ENCODE results near the gene URI1. TPM values are rescaled to one million over a fixed set of nuclear protein-coding genes. Genes with fewer than 3 reads are reported as not detected.
"Not testable (repeated sequence)": the region's sequence is repeated elsewhere in the genome, so short reads cannot be mapped to it uniquely, and the experiment has no call there.

Gene URI1
- total and polyA plus RNA-seq, 4 donors = 72.7 to 91.7 (median 84.3) TPM

DNA sequence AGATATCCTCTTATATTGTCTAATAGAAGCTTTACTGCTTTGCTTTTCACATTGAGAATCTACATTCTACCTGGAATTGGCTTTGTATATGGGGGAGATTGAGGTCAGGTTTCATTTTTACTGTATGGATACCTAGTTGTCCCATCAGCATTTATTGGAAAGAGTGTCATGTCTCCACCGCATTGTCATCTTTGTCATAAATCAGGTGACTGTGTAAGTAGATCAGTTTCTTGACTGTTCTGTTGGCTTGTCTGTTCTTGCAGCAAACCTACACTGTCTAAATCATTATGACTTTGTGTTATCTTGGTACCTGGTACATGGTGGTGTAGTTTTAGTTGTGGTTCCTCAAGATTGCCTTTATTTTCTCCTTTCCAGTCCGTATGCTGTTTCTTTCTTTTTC is 5.8 kb downstream of the URI1 start:
- Histone ChIP-seq H3K27me3 (ENCODE audit: control insufficient read depth, insufficient read depth, low read length) (no peaks in the 10 kb centered on the region), H3K36me3 (ENCODE audit: control insufficient read depth, insufficient read depth, low read length) (no peaks in the 10 kb centered on the region), H3K27ac (ENCODE audit: low read depth, low read length) (no peak overlapping the region), H3K4me3 (ENCODE audit: low read depth, low read length) (no peak overlapping the region), H3K4me1 (ENCODE audit: control insufficient read depth, insufficient read depth, low read length) (peaks cover 6% of the 10 kb centered on the region), H3K9me3 (ENCODE audit: control insufficient read depth, insufficient read depth, low read length) (no peaks in the 10 kb centered on the region)
- DNase-seq (ENCODE audit: low read depth in 4 of 6, low spot score in 6 of 6) = no peak
- 83% methylated on average over 1 of the region's 2 CpGs for WGBS (ENCODE audit: insufficient coverage)

DNA sequence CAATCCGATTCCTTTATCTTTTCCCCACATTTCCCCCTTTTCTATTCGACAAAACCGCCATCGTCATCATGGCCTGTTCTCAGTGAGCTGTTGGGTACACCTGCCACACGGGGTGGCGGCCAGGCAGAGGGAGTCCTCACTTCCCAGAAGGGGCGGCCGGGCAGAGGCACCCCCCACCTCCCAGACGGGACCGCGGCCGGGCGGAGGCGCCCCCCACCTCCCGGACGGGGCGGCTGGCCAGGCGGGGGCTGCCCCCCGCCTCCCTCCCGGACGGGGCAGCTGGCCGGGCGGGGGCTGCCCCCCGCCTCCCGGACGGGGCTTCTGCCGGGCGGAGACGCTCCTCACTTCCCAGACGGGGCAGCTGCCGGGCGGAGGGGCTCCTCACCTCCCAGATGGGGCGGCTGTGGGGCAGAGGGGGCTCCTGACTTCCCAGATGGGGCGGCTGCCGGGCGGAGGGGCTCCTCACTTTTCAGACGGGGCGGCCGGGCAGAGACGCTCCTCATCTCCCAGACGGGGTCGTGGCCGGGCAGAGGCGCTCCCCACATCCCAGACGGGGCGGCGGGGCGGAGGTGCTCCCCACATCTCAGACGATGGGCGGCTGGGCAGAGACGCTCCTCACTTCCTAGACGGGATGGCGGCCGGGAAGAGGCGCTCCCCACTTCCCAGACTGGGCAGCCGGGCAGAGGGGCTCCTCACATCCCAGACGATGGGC is 6.9 kb downstream of the URI1 start:
- H3K27ac ChIP-seq (ENCODE audit: low read depth, low read length); H3K4me1 ChIP-seq (ENCODE audit: control insufficient read depth, insufficient read depth, low read length); H3K36me3 ChIP-seq (ENCODE audit: control insufficient read depth, insufficient read depth, low read length); DNase-seq (ENCODE audit: low read depth in 4 of 6, low spot score in 6 of 6); H3K4me3 ChIP-seq (ENCODE audit: low read depth, low read length); H3K9me3 ChIP-seq (ENCODE audit: control insufficient read depth, insufficient read depth, low read length); H3K27me3 ChIP-seq (ENCODE audit: control insufficient read depth, insufficient read depth, low read length): not testable (repeated sequence)
- 93% methylated on average over 20 of the region's 57 CpGs for WGBS (ENCODE audit: insufficient coverage)

- H3K27me3 ChIP-seq (ENCODE audit: control insufficient read depth, insufficient read depth, low read length) = no peaks in the 10 kb centered on the region
- H3K27ac ChIP-seq (ENCODE audit: low read depth, low read length) = no peak overlapping the region
- no peaks in the 10 kb centered on the region for H3K36me3 ChIP-seq (ENCODE audit: control insufficient read depth, insufficient read depth, low read length)
- DNase-seq (ENCODE audit: low read depth in 4 of 6, low spot score in 6 of 6) = no peak
- H3K9me3 ChIP-seq (ENCODE audit: control insufficient read depth, insufficient read depth, low read length) = peaks cover 3% of the 10 kb centered on the region
- H3K4me3 ChIP-seq (ENCODE audit: low read depth, low read length) = no peak overlapping the region
- WGBS (ENCODE audit: insufficient coverage) = no CpG with 5 or more reads among the region's 1 CpG
- no peaks in the 10 kb centered on the region for H3K4me1 ChIP-seq (ENCODE audit: control insufficient read depth, insufficient read depth, low read length)
Measured at GRCh38 chr19:29952177-29952576, 10.1 kb downstream of the URI1 start.

GRCh38 chr19:29952646-29953045 is 10.6 kb downstream of the URI1 start:
- Histone ChIP-seq H3K36me3 (ENCODE audit: control insufficient read depth, insufficient read depth, low read length) (no peaks in the 10 kb centered on the region), H3K27me3 (ENCODE audit: control insufficient read depth, insufficient read depth, low read length) (no peaks in the 10 kb centered on the region), H3K27ac (ENCODE audit: low read depth, low read length) (no peak overlapping the region), H3K4me3 (ENCODE audit: low read depth, low read length) (no peak overlapping the region), H3K4me1 (ENCODE audit: control insufficient read depth, insufficient read depth, low read length) (no peaks in the 10 kb centered on the region), H3K9me3 (ENCODE audit: control insufficient read depth, insufficient read depth, low read length) (peaks cover 4% of the 10 kb centered on the region)
- no CpG with 5 or more reads among the region's 4 CpGs for WGBS (ENCODE audit: insufficient coverage)
- DNase-seq (ENCODE audit: low read depth in 4 of 6, low spot score in 6 of 6) = no peak

- Histone ChIP-seq H3K27ac (ENCODE audit: low read depth, low read length) (no peak overlapping the region), H3K9me3 (ENCODE audit: control insufficient read depth, insufficient read depth, low read length) (peaks cover 4% of the 10 kb centered on the region), H3K4me1 (ENCODE audit: control insufficient read depth, insufficient read depth, low read length) (no peaks in the 10 kb centered on the region), H3K36me3 (ENCODE audit: control insufficient read depth, insufficient read depth, low read length) (no peaks in the 10 kb centered on the region), H3K4me3 (ENCODE audit: low read depth, low read length) (no peak overlapping the region), H3K27me3 (ENCODE audit: control insufficient read depth, insufficient read depth, low read length) (no peaks in the 10 kb centered on the region)
- 100% methylated on average over 1 of the region's 2 CpGs for WGBS (ENCODE audit: insufficient coverage)
- no peak for DNase-seq (ENCODE audit: low read depth in 4 of 6, low spot score in 6 of 6)
Measured at GRCh38 chr19:29953352-29954247, 11.6 kb downstream of the URI1 start.

- Histone ChIP-seq H3K27ac (ENCODE audit: low read depth, low read length) (no peak overlapping the region), H3K4me1 (ENCODE audit: control insufficient read depth, insufficient read depth, low read length) (no peaks in the 10 kb centered on the region), H3K9me3 (ENCODE audit: control insufficient read depth, insufficient read depth, low read length) (peaks cover 4% of the 10 kb centered on the region), H3K27me3 (ENCODE audit: control insufficient read depth, insufficient read depth, low read length) (no peaks in the 10 kb centered on the region), H3K4me3 (ENCODE audit: low read depth, low read length) (no peak overlapping the region), H3K36me3 (ENCODE audit: control insufficient read depth, insufficient read depth, low read length) (no peaks in the 10 kb centered on the region)
- WGBS (ENCODE audit: insufficient coverage) = 88% methylated on average over 5 of the region's 6 CpGs
- DNase-seq (ENCODE audit: low read depth in 4 of 6, low spot score in 6 of 6) = no peak
Measured at GRCh38 chr19:29956855-29957254, 14.8 kb downstream of the URI1 start.

GRCh38 chr19:29961311-29961710 is 19.3 kb downstream of the URI1 start:
- Histone ChIP-seq H3K27me3 (ENCODE audit: control insufficient read depth, insufficient read depth, low read length) (no peaks in the 10 kb centered on the region), H3K4me3 (ENCODE audit: low read depth, low read length) (no peak overlapping the region), H3K9me3 (ENCODE audit: control insufficient read depth, insufficient read depth, low read length) (peaks cover 2% of the 10 kb centered on the region), H3K36me3 (ENCODE audit: control insufficient read depth, insufficient read depth, low read length) (no peaks in the 10 kb centered on the region), H3K4me1 (ENCODE audit: control insufficient read depth, insufficient read depth, low read length) (no peaks in the 10 kb centered on the region), H3K27ac (ENCODE audit: low read depth, low read length) (no peak overlapping the region)
- no CpG with 5 or more reads among the region's 3 CpGs for WGBS (ENCODE audit: insufficient coverage)
- DNase-seq (ENCODE audit: low read depth in 4 of 6, low spot score in 6 of 6) = no peak

DNA sequence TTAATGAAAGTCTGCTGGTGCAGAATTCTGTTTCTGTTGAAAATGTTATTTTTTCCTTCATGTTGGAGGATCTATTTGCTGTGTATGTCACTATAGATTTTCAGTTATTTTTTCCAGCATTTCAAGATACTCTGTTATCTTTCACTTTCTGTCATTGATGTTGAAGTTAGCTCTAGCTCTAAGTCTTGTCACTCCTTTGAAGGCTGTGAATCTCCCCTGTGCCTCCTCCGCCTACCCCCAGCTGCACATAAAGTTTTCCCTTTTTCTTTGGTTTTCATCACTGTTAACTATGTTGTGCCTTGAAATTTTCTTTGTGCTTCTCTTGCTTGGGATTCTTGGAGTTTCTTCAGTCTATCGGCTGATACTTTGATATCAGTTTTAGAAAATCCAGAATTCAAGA is 20.8 kb downstream of the URI1 start:
- WGBS (ENCODE audit: insufficient coverage) = no CpG with 5 or more reads among the region's 2 CpGs
- no peak for DNase-seq (ENCODE audit: low read depth in 4 of 6, low spot score in 6 of 6)
- H3K36me3 ChIP-seq (ENCODE audit: control insufficient read depth, insufficient read depth, low read length) = no peaks in the 10 kb centered on the region
- H3K27ac ChIP-seq (ENCODE audit: low read depth, low read length) = no peak overlapping the region
- H3K4me3 ChIP-seq (ENCODE audit: low read depth, low read length) = no peak overlapping the region
- H3K27me3 ChIP-seq (ENCODE audit: control insufficient read depth, insufficient read depth, low read length) = no peaks in the 10 kb centered on the region
- H3K9me3 ChIP-seq (ENCODE audit: control insufficient read depth, insufficient read depth, low read length) = no peaks in the 10 kb centered on the region
- no peaks in the 10 kb centered on the region for H3K4me1 ChIP-seq (ENCODE audit: control insufficient read depth, insufficient read depth, low read length)

DNA sequence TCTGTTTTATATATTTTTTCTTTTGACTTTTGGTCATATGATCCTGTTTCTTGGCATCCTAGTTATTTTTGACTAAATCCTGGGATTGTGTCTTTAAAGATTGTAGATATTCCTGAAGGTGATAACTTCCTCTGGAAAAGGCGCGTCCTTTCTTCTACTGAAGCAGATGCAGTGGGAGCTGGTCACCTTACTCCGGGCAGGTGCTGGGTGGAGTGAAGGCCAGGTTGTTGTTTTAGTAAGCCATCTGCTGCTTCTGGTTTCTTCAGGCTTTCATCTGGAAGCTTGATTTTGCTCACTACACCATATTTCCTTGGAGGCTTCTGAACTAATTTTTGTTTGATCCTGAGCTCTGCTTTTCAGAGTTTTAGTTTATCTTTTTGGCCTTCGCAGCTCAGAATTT is 21.5 kb downstream of the URI1 start:
- DNase-seq (ENCODE audit: low read depth in 4 of 6, low spot score in 6 of 6) = no peak
- no peaks in the 10 kb centered on the region for H3K27me3 ChIP-seq (ENCODE audit: control insufficient read depth, insufficient read depth, low read length)
- H3K36me3 ChIP-seq (ENCODE audit: control insufficient read depth, insufficient read depth, low read length) = no peaks in the 10 kb centered on the region
- H3K27ac ChIP-seq (ENCODE audit: low read depth, low read length) = no peak overlapping the region
- H3K4me1 ChIP-seq (ENCODE audit: control insufficient read depth, insufficient read depth, low read length) = no peaks in the 10 kb centered on the region
- H3K9me3 ChIP-seq (ENCODE audit: control insufficient read depth, insufficient read depth, low read length) = no peaks in the 10 kb centered on the region
- 90% methylated on average over 2 of the region's 4 CpGs for WGBS (ENCODE audit: insufficient coverage)
- no peak overlapping the region for H3K4me3 ChIP-seq (ENCODE audit: low read depth, low read length)

DNA sequence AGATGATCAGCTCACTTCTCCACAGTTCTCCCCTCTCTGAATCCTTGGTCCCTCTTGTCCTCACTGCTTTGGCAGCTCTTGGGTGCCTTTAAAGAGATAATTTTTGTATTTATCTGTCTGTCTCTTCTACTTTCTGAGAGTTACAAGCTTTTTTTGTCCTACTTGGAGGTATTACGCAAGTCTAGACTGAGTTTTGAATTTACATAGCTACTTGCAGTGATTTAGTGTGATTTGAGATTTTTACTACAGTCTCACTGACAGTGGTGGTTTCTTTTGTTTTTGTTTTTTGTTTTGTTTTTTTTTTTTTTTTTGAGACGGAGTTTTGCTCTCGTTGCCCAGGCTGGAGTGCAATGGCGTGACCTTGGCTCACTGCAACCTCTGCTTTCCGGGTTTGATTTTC is 22.1 kb downstream of the URI1 start:
- H3K4me1 ChIP-seq (ENCODE audit: control insufficient read depth, insufficient read depth, low read length) = no peaks in the 10 kb centered on the region
- H3K36me3 ChIP-seq (ENCODE audit: control insufficient read depth, insufficient read depth, low read length) = no peaks in the 10 kb centered on the region
- WGBS (ENCODE audit: insufficient coverage) = 84% methylated on average over 4 of the region's 5 CpGs
- DNase-seq (ENCODE audit: low read depth in 4 of 6, low spot score in 6 of 6) = no peak
- H3K27me3 ChIP-seq (ENCODE audit: control insufficient read depth, insufficient read depth, low read length) = no peaks in the 10 kb centered on the region
- H3K27ac ChIP-seq (ENCODE audit: low read depth, low read length) = no peak overlapping the region
- no peaks in the 10 kb centered on the region for H3K9me3 ChIP-seq (ENCODE audit: control insufficient read depth, insufficient read depth, low read length)
- H3K4me3 ChIP-seq (ENCODE audit: low read depth, low read length) = no peak overlapping the region

Data from spinal cord (tissue), 10 donors.